PC-9 (cell line): Measurements from ENCODE around the gene FES. TPM values are rescaled to one million over a fixed set of nuclear protein-coding genes. Genes with fewer than 3 reads are reported as not detected.

Experiments used
- BruUV-seq: library from RNA; stranded (reverse); fragments of 400-500 nt; replicated peaks from 2 replicates; lab custom pipeline; 2021; lab: Mats Ljungman, UMichigan
- CTCF ChIA-PET: fragments of 300-600 bp; sonication (Branson Sonifier 250); formaldehyde crosslinking; loops from one replicate; lab custom pipeline; 2022; ENCODE audit warnings: antibody characterized with exemption; lab: Charles Lee
- POLR2A ChIA-PET: fragments of 300-600 bp; sonication (Branson Sonifier 250); formaldehyde crosslinking; loops from one replicate; lab custom pipeline; 2022; ENCODE audit warnings: antibody characterized with exemption; ENCODE audit not compliant: unreplicated experiment; lab: Charles Lee
- DNase-seq, 2 experiments: peaks; one replicate each; pipeline versions ENCODE4 v3.0.0 to v3.0.0-alpha.2; 2015 to 2022; ENCODE audit warnings: mixed read lengths in 1 of 2
- H2AFZ ChIP-seq: fragments of 200-600 bp; sonication (generic); 2 replicates; pipeline ENCODE4 v1.8.1; 2017; ENCODE audit warnings: antibody characterized with exemption
- H3F3A ChIP-seq: fragments of 200-600 bp; sonication (generic); 2 replicates; pipeline ENCODE4 v1.8.1; 2017; ENCODE audit warnings: antibody characterized with exemption, mild to moderate bottlenecking, low read depth; ENCODE audit not compliant: insufficient read depth
- H3K27ac ChIP-seq: fragments of 200-600 bp; sonication (generic); 2 replicates; pipeline ENCODE4 v1.6.1; 2016; ENCODE audit warnings: mixed run types
- H3K27me3 ChIP-seq: fragments of 200-600 bp; sonication (generic); 2 replicates; pipeline ENCODE4 v1.6.1; 2016; ENCODE audit warnings: low read depth, mixed run types; ENCODE audit not compliant: insufficient read depth
- H3K36me3 ChIP-seq: fragments of 200-600 bp; sonication (generic); 2 replicates; pipeline ENCODE4 v1.6.1; 2016; ENCODE audit warnings: low read depth, mixed run types
- H3K4me1 ChIP-seq: fragments of 200-600 bp; sonication (generic); replicated peaks from 2 replicates; pipeline ENCODE4 v1.6.1; 2016; ENCODE audit warnings: mixed run types; ENCODE audit not compliant: insufficient read depth
- H3K4me2 ChIP-seq: fragments of 200-600 bp; sonication (generic); 2 replicates; pipeline ENCODE4 v1.6.1; 2017; ENCODE audit warnings: mixed run types
- H3K4me3 ChIP-seq: fragments of 200-600 bp; sonication (generic); 2 replicates; pipeline ENCODE4 v1.6.1; 2016; ENCODE audit warnings: mixed run types
- H3K79me2 ChIP-seq: fragments of 200-600 bp; sonication (generic); 2 replicates; pipeline ENCODE4 v1.6.1; 2017; ENCODE audit warnings: low read depth, mixed run types
- H3K9me2 ChIP-seq: fragments of 200-600 bp; sonication (generic); 2 replicates; pipeline ENCODE4 v1.8.1; 2017; ENCODE audit warnings: mild to moderate bottlenecking; ENCODE audit not compliant: insufficient read depth
- H3K9me3 ChIP-seq: fragments of 200-600 bp; sonication (generic); 2 replicates; pipeline ENCODE4 v1.8.1; 2016; ENCODE audit warnings: low read depth; ENCODE audit not compliant: insufficient read depth
- H4K20me1 ChIP-seq: fragments of 200-600 bp; sonication (generic); 2 replicates; pipeline ENCODE4 v1.8.1; 2017; ENCODE audit not compliant: insufficient read depth
- EZH2 ChIP-seq: fragments of 200-600 bp; sonication (generic); IDR thresholded peaks from 2 replicates; pipeline ENCODE4 v1.8.0; 2017; ENCODE audit warnings: antibody characterized with exemption, low read depth
- intact Hi-C: fragments of 100-400 bp; cut with micrococcal nuclease; formaldehyde crosslinking; loops from one replicate; pipeline ENCODE4 v1.10.0; 2022; ENCODE audit not compliant: unreplicated experiment
- total RNA-seq: library from RNA; stranded (reverse); gene quantifications from 2 replicates; pipeline ENCODE4 v1.2.3, GENCODE V29; 2021
- TF ChIP-seq, protein P1 (sequence below): fragments of 200-600 bp; sonication (generic); conservative IDR thresholded peaks from 2 replicates; pipeline ENCODE4 v1.6.1; 2017; ENCODE audit warnings: mixed run types, antibody characterized with exemption, mild to moderate bottlenecking, moderate library complexity

FES gene
- total RNA-seq, 1 experiment from 2014 or later = 3.8 TPM

DNA sequence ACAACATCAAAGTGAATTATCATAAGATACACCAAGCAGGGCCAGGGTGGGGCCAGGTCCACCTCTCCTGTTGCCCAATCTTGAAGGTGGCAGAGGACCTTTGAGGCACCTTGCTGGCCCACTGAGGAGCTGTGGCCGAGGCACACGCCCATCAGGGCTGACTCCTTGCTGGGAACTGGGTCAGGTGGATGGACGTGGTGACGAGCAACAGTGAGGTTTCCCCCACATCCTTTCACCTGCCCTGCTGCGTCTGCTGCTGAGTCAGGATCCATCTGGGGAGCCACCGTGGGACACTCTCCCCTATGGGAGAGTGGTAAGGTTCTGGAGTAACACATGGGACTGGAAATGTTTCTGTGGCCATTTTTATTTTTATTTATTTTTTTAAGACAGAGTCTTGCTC lies 33.2 kb upstream of the FES start:
- Histone ChIP-seq H4K20me1 (no peaks in the 10 kb centered on the region), H3K27me3 (no peaks in the 10 kb centered on the region), H3K36me3 (no peaks in the 10 kb centered on the region), H3F3A (no peaks in the 10 kb centered on the region; the same call in 1 of the 2 replicates), H3K4me3 (no peak overlapping the region), H3K27ac (no peak overlapping the region), H3K79me2 (no peaks in the 10 kb centered on the region), H3K9me2 (no peaks in the 10 kb centered on the region), H3K9me3 (no peaks in the 10 kb centered on the region), H3K4me1 (no peaks in the 10 kb centered on the region), H3K4me2 (no peak overlapping the region), H2AFZ (no peak overlapping the region)
- no peak for DNase-seq
- ChIA-PET CTCF (no interaction called here), POLR2A (no interaction called here)
- no TSS peak for BruUV-seq
- intact Hi-C loops = no loop called here
- TF ChIP-seq, protein P1, sequence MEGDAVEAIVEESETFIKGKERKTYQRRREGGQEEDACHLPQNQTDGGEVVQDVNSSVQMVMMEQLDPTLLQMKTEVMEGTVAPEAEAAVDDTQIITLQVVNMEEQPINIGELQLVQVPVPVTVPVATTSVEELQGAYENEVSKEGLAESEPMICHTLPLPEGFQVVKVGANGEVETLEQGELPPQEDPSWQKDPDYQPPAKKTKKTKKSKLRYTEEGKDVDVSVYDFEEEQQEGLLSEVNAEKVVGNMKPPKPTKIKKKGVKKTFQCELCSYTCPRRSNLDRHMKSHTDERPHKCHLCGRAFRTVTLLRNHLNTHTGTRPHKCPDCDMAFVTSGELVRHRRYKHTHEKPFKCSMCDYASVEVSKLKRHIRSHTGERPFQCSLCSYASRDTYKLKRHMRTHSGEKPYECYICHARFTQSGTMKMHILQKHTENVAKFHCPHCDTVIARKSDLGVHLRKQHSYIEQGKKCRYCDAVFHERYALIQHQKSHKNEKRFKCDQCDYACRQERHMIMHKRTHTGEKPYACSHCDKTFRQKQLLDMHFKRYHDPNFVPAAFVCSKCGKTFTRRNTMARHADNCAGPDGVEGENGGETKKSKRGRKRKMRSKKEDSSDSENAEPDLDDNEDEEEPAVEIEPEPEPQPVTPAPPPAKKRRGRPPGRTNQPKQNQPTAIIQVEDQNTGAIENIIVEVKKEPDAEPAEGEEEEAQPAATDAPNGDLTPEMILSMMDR = no peak

DNA sequence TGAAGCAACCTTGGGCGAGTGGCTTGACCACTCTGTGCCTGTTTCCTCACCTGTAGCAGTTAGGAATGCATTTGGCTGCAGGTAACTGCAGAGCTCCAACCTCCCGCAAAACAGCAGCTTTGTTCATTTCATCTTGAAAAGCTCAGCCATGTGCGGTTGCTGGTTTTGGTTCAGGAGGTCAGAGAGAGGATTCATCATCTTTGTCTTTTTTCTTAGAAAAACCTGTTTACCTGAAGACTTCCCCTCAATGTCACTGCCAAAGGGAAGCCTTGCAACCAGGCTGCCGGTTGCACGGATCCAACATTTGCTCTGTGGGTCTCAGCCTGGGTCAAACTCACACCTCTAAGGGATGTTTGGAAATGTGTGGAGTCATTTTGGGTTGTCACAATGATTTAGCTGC lies 32.4 kb upstream of the FES start:
- intact Hi-C loops = no loop called here
- TF ChIP-seq EZH2 = no peak
- TF ChIP-seq, protein P1 = no peak
- no peak for DNase-seq
- Histone ChIP-seq H3K9me2 (no peaks in the 10 kb centered on the region), H3K27me3 (no peaks in the 10 kb centered on the region), H3K4me2 (no peak overlapping the region), H3K79me2 (no peaks in the 10 kb centered on the region), H3K4me1 (peaks cover 6% of the 10 kb centered on the region; the same call in 1 of the 2 replicates), H3K36me3 (no peaks in the 10 kb centered on the region), H3K9me3 (no peaks in the 10 kb centered on the region), H3K4me3 (no peak overlapping the region), H2AFZ (no peak overlapping the region), H3F3A (no peaks in the 10 kb centered on the region; the same call in 1 of the 2 replicates), H4K20me1 (no peaks in the 10 kb centered on the region), H3K27ac (no peak overlapping the region)
- ChIA-PET POLR2A (no interaction called here), CTCF (no interaction called here)
- BruUV-seq = no TSS peak

DNA sequence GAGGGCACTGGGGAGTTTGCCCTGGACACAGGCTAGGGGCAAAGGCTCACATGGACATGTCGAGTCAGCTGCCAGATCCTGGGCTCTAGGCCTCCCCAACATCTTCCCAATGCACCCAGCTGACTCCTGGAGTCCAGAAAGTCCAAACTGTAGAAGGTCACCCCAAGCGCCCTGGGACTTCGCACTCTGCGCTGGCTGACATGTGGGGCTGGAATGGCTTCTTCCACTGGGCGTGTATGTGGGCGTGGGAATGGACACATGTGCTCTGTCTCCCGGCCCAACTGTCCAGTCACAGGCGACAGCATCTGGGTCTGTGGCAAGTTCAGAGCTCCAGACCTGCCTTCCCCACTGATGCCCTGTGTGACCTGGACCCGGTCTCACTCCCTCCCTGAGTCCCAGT lies 29.2 kb upstream of the FES start:
- H3K79me2 ChIP-seq = no peaks in the 10 kb centered on the region
- TF ChIP-seq, protein P1 = no peak
- no peak for TF ChIP-seq EZH2
- intact Hi-C loops = no loop called here
- no peak overlapping the region for H3K4me3 ChIP-seq
- BruUV-seq = no TSS peak
- peaks cover 5% of the 10 kb centered on the region for H3F3A ChIP-seq
- no peaks in the 10 kb centered on the region for H3K27me3 ChIP-seq
- no peaks in the 10 kb centered on the region for H3K36me3 ChIP-seq
- ChIA-PET POLR2A (no interaction called here), CTCF (no interaction called here)
- H2AFZ ChIP-seq = no peak overlapping the region
- no peak for DNase-seq
- no peak overlapping the region for H3K4me2 ChIP-seq
- H3K9me2 ChIP-seq = no peaks in the 10 kb centered on the region
- no peaks in the 10 kb centered on the region for H4K20me1 ChIP-seq
- no peaks in the 10 kb centered on the region for H3K9me3 ChIP-seq
- H3K27ac ChIP-seq = no peak overlapping the region
- H3K4me1 ChIP-seq = peaks cover 17% of the 10 kb centered on the region
